ENCODE data around the gene NACAD. TPM values are rescaled to one million over a fixed set of nuclear protein-coding genes. Genes with fewer than 3 reads are reported as not detected.

Gene NACAD
- polyA plus RNA-seq, 1 donor from 2014 or later, result 14.5 TPM

GRCh38 chr7:45103958-45104843 is 15.4 kb upstream of the NACAD start:
- no peak overlapping the region for H3K9ac ChIP-seq (ENCODE audit: low read length)
- H3K36me3 ChIP-seq (ENCODE audit: insufficient read depth, low read length), result peaks cover 7% of the 10 kb centered on the region
- H3K27ac ChIP-seq (ENCODE audit: low read length), result no peak overlapping the region
- no peaks in the 10 kb centered on the region for H3K27me3 ChIP-seq (ENCODE audit: insufficient read depth, low read depth, low read length)
- H3K79me2 ChIP-seq (replicated peaks; ENCODE audit: insufficient read depth, low read length), result peaks cover 17% of the 10 kb centered on the region
- H2AFZ ChIP-seq (ENCODE audit: low read depth, low read length), result no peak overlapping the region
- no peaks in the 10 kb centered on the region for H4K20me1 ChIP-seq (ENCODE audit: insufficient read depth)
- H3K9me3 ChIP-seq (ENCODE audit: low read length), result no peaks in the 10 kb centered on the region
- H3K4me2 ChIP-seq (ENCODE audit: low read length), result no peak overlapping the region
- H3K4me3 ChIP-seq (ENCODE audit: low read length), result no peak overlapping the region
- no peak for TF ChIP-seq EP300 (conservative IDR thresholded peaks at IDR 0.05; ENCODE audit: poor library complexity, severe bottlenecking)
- TF ChIP-seq POLR2AphosphoS5 (IDR thresholded peaks at IDR 0.05), result no peak
- TF ChIP-seq RAD21 (conservative IDR thresholded peaks at IDR 0.05), result no peak
- TF ChIP-seq REST (IDR thresholded peaks at IDR 0.05; ENCODE audit: borderline replicate concordance), result no peak
- no peak for TF ChIP-seq MXI1 (conservative IDR thresholded peaks at IDR 0.05; ENCODE audit: poor library complexity, severe bottlenecking)
- TF ChIP-seq EZH2 (IDR thresholded peaks at IDR 0.05; ENCODE audit: borderline replicate concordance, insufficient read depth, low read length, poor library complexity, severe bottlenecking), result no peak
- TF ChIP-seq SMC3 (conservative IDR thresholded peaks at IDR 0.05; ENCODE audit: poor library complexity), result no peak
- no peak for TF ChIP-seq CTCF (IDR thresholded peaks at IDR 0.05; ENCODE audit: poor library complexity, severe bottlenecking)
- no peak for TF ChIP-seq TAF1 (IDR thresholded peaks at IDR 0.05; ENCODE audit: low read depth)
- H3K9me2 ChIP-seq (ENCODE audit: insufficient read depth, low read length), result no peaks in the 10 kb centered on the region
- H3F3A ChIP-seq (ENCODE audit: insufficient read depth, low read length, poor library complexity, severe bottlenecking), result no peaks in the 10 kb centered on the region

GRCh38 chr7:45102785-45103712 is 14.3 kb upstream of the NACAD start:
- no peak overlapping the region for H3K4me2 ChIP-seq (ENCODE audit: low read length)
- H3K79me2 ChIP-seq (replicated peaks; ENCODE audit: insufficient read depth, low read length), result peaks cover 14% of the 10 kb centered on the region
- no peak overlapping the region for H3K27ac ChIP-seq (ENCODE audit: low read length)
- H2AFZ ChIP-seq (ENCODE audit: low read depth, low read length), result no peak overlapping the region
- H3F3A ChIP-seq (ENCODE audit: insufficient read depth, low read length, poor library complexity, severe bottlenecking), result no peaks in the 10 kb centered on the region
- no peaks in the 10 kb centered on the region for H3K36me3 ChIP-seq (ENCODE audit: insufficient read depth, low read length)
- no peak overlapping the region for H3K4me3 ChIP-seq (ENCODE audit: low read length)
- H4K20me1 ChIP-seq (ENCODE audit: insufficient read depth), result no peaks in the 10 kb centered on the region
- TF ChIP-seq MXI1 (conservative IDR thresholded peaks at IDR 0.05; ENCODE audit: poor library complexity, severe bottlenecking) (no peak), REST (IDR thresholded peaks at IDR 0.05; ENCODE audit: borderline replicate concordance) (no peak), EP300 (conservative IDR thresholded peaks at IDR 0.05; ENCODE audit: poor library complexity, severe bottlenecking) (no peak), TAF1 (IDR thresholded peaks at IDR 0.05; ENCODE audit: low read depth) (no peak), SMC3 (conservative IDR thresholded peaks at IDR 0.05; ENCODE audit: poor library complexity) (no peak), POLR2AphosphoS5 (IDR thresholded peaks at IDR 0.05) (no peak), EZH2 (IDR thresholded peaks at IDR 0.05; ENCODE audit: borderline replicate concordance, insufficient read depth, low read length, poor library complexity, severe bottlenecking) (no peak), CTCF (IDR thresholded peaks at IDR 0.05; ENCODE audit: poor library complexity, severe bottlenecking) (no peak), RAD21 (conservative IDR thresholded peaks at IDR 0.05) (no peak)
- H3K9me2 ChIP-seq (ENCODE audit: insufficient read depth, low read length), result no peaks in the 10 kb centered on the region
- no peaks in the 10 kb centered on the region for H3K9me3 ChIP-seq (ENCODE audit: low read length)
- no peaks in the 10 kb centered on the region for H3K27me3 ChIP-seq (ENCODE audit: insufficient read depth, low read depth, low read length)
- no peak overlapping the region for H3K9ac ChIP-seq (ENCODE audit: low read length)
